HG03196 (cell line): Measurements from ENCODE around the gene KCNH2.
A peak's percentile ranks its signal among the peaks of the same experiment; 100 is the strongest.

ENCODE experiments used
- ATAC-seq: cut with Tn5 transposase; IDR thresholded peaks from one replicate; pipeline ENCODE4 v1.9.1; 2021; ENCODE audit not compliant: unreplicated experiment

KCNH2 gene

GRCh38 chr7:150976529-150977381, 1.4 kb downstream of the KCNH2 start:
- ATAC-seq, result no peak

DNA sequence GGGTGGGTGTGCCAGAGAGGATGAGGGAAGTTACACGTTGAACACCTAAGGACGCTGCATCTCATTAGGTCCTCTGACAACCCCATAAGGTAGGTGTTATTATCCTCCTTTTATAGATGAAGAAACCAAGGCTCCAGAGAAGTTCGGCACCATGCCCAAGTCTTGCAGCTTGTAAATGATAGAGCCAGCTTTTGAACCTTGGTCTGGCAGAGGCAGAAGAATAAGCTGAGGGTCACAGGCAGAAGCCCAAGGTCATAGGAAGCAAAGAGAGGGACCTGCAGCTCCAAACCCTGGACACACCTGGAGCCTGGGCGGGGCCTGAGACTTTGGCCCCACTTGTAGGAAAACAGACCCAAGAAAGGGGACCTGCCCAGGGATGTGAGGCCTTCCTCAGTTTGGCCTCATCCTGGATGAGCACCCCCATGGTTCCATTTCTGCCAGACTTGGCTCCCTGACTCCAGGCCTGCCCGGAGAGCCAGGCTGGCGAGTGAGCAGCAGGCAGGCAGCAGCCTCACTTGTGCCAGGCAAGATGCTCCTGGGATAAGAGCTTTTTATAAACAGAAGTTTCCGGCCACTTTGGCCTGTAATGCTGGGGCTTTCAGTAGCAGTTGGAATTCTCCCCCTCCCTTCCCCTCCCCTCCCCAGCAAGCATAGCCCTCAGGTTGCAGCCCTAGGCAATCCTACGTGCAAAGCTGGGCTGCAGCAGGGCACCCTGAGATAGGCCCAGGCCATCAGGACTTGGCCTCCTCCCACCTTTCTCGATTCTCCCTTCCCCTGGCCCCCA, 2.4 kb downstream of the KCNH2 start:
- ATAC-seq, result no peak

GRCh38 chr7:150974468-150975391, 3.4 kb downstream of the KCNH2 start:
- ATAC-seq, result peak; percentile 53

DNA sequence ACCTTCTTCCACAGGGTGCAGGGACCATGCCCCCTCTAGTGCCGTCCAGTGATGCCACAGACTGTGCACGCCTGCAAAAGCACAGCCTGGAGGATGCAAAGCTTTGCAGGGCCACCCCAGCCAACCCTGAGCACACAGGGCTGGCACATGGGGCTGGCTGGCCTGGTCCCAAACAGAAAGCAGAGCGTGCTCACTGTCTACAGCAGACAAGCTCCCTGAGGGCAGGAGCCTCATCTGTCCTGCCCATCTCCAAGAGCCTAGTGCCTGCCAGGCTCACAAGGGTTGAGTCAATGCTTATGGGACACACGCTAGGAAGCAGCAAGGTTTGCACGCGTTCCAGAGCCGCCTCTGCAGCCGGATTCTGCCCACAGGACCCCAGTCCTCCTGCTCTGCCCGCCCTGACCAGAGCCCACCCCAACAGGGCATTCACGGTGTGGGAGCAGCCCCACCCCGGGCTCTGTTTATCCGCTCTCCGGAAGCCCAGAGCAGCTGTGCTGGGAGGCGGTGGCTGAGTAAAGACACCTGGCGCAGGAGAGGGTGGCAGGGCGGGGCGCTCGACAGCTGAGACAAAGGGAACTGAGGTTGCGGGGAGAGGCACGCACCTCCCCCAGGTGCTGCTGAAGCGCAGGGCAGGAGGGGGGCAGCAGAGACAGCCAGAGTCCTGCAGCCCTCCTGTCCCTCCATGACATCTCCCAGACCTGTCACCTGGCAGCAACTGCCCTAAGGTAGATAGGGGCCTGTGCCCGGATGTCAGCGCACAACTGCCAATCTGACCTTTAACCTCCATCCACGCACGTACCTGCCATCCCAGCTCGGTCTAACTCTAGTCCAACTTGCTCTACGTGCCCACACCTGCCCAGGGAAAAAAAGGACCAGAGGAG, 4.3 kb downstream of the KCNH2 start:
- ATAC-seq, result no peak

DNA sequence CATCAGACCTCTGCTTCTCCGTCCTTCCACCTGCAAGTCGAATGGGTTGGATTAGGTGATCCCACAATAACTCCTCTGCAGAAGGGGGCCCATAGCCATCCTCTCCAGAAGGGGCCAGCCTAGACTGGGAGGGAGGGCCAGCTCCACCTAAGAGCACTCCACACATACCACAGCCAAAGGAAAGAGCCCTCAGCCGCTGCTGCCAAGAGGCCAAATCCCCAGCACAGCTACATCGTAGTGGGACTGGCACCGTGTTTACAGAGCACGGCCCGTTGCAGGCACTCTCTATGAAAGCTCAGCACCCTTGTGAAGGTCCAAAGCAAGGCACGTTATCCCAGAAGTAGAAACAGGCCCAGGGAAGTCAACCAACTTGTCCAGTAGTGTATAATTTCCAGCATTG, 5.4 kb downstream of the KCNH2 start:
- no peak for ATAC-seq

DNA sequence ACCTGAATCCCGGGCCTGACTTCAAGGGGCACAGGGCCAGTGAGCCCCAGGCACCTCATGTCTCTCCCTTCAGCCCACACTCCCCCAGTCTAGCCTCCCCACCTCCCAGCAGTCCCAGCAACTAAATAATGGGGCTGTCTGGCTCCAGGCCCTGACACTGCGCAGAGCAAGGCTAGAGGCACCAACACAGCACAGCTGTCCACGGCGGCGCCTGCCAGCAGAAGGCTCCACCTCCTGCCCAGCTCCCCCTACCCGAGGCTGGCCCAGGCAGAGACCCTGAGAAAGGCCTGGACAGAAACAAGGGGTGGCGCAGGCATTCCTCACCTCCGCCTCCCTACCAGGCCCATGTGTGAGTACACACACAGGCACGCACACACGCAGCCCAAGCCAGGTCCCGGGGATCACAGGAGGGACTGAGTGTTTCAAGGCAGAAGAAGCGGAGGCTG, 6.1 kb downstream of the KCNH2 start:
- ATAC-seq, result no peak

- no peak for ATAC-seq
These were observed 6.7 kb downstream of the KCNH2 start for GRCh38 chr7:150971242-150972022.

- no peak for ATAC-seq
These were observed 7.7 kb downstream of the KCNH2 start for GRCh38 chr7:150970424-150970823.

- ATAC-seq, result no peak
These were observed 8.6 kb downstream of the KCNH2 start for GRCh38 chr7:150969475-150969874.

DNA sequence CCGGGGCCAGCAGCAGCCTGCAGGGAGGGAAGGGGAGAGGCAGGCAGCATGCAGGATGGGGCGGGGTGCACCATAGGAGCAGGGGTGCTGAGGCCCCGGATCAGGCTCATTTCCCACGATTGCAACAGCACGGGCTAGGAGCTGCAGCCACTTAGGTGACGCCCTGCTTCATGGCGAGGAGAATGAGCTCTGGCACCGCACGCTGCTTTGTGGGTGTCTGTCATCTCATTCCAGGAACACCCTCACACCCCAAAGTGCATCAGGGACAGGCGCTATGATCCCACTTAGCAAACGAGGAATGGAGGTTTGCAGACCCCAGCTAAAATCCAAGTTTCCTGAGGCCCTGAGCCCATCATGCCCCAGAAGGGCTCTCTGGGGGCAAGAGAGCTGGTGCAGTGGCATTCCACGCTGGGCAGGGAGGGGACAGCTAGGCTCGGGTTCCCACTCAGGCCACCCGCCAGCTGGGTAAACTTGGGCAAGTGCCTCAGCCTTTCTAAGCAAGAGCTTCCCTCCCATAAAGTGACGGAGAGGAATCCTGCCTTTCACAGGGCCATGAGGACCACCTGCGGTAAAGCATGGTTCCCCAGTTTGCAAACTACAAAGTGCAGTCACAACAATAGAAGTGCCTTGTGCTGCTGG, 9.3 kb downstream of the KCNH2 start:
- ATAC-seq, result no peak

- no peak for ATAC-seq
These were observed 9.9 kb downstream of the KCNH2 start for GRCh38 chr7:150968056-150968733.

GRCh38 chr7:150967349-150967748, 10.8 kb downstream of the KCNH2 start:
- no peak for ATAC-seq

DNA sequence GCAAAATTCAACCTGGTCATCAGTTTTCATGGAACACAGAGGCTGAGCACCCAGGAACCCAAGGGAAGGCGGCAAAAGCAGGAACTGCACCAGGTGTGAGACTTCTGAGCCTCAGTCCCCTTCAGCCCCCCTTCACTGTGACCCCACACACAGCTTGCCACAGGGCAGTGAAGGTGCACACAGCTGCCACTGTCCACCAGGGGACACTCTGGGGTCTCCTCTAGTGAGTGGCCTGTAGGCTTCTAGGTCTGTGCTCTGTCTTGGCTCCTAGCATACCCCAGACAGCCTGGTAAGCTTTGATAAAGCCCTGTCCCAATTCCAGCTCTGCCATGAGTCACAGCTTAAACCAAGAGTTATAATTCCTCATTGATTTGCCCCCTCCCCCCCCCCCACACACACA, 12.1 kb downstream of the KCNH2 start:
- no peak for ATAC-seq

DNA sequence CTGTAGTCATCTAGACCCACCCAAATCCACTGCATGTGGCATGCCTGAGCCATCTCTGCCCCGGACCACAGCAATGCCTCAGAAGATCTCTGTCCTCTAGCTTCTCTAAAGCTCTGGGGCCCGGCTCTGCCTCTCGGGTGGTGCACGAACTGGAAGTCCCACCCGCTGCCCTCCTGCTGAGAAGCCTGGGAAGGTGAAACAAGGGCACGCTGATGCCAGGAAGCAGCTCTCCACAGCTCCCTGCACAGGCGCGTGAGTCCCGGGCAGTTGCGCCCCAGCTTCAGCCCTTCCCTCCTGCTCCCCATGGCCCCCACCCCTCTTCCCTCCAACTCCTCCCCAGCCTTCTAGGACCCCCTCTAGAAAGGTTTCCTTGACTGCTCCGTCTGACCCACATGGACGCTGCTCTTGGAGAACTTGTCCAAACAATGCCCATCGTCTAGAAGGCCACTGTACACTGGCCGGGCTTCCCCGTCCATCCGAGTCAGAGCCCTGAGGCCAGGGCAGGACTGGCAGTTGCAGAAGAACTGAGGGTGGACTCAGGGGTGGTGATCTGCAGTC, 12.8 kb downstream of the KCNH2 start:
- ATAC-seq, result no peak

DNA sequence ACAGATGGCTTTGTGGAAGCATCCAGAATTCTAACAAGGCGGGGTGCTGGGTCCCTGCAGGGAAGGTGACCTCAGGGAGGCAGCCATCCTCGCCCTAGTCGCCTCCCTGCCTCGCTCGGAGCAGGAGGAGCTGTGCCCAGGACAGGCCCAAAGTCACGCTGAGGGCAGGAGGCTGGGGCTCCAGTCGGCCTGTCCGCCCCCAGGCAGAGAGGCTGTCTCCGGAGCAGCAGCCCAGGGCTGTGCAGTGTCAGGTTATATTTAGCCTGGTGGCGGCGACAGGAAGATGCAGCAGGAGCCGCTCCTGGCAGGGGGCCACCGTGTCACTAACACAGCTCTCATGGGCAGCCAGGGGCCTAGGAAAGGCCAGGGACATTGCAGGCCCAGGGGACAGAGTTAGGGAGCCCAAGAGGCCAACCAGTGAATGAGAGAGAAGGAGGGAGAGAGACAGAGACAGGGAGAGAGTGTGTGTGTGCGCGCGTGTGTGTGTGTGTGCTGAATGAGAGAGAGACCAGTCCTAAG, 13.5 kb downstream of the KCNH2 start:
- ATAC-seq, result no peak

- ATAC-seq, result no peak
These were observed 14.2 kb downstream of the KCNH2 start for GRCh38 chr7:150963707-150964559.
